HepG2 (cell line): ENCODE measurements around the gene GPR137. TPM values are rescaled to one million over a fixed set of nuclear protein-coding genes. Genes with fewer than 3 reads are reported as not detected.
A peak's percentile ranks its signal among the peaks of the same experiment; 100 is the strongest.

Experiments used
- EEA1 ChIP-seq: sonication (generic); formaldehyde crosslinking; IDR thresholded peaks from 2 replicates; pipeline ENCODE4 v1.5.1; 2020; ENCODE audit warnings: mild to moderate bottlenecking, missing genetic modification reagents, borderline replicate concordance
- MAFG ChIP-seq: sonication (generic); formaldehyde crosslinking; IDR thresholded peaks from 2 replicates; pipeline ENCODE4 v1.5.1; 2020; ENCODE audit warnings: mild to moderate bottlenecking, missing genetic modification reagents
- MTF1 ChIP-seq: sonication (generic); formaldehyde crosslinking; IDR thresholded peaks from 2 replicates; pipeline ENCODE4 v1.5.0; 2020; ENCODE audit warnings: missing genetic modification reagents
- NFE2 ChIP-seq: sonication (generic); formaldehyde crosslinking; IDR thresholded peaks from 2 replicates; pipeline ENCODE4 v1.4.0; 2020; ENCODE audit warnings: missing genetic modification reagents
- PITX1 ChIP-seq: sonication (generic); formaldehyde crosslinking; IDR thresholded peaks from 2 replicates; pipeline ENCODE4 v1.5.1; 2020; ENCODE audit warnings: mild to moderate bottlenecking, missing genetic modification reagents
- SOX6 ChIP-seq, 2 experiments: fragments of 450-650 bp in 1 of 2; sonication (generic) in 1 of 2; formaldehyde crosslinking in 1 of 2; IDR thresholded peaks; 2 replicates each; pipeline versions ENCODE4 v1.4.0 to v1.6.1; 2017 to 2020; ENCODE audit warnings: antibody characterized with exemption in 1 of 2, mild to moderate bottlenecking in 1 of 2, missing genetic modification reagents in 1 of 2
- TBP ChIP-seq: sonication (generic); formaldehyde crosslinking; IDR thresholded peaks from 2 replicates; pipeline ENCODE4 v1.5.0; 2020; ENCODE audit warnings: missing genetic modification reagents
- ZNF138 ChIP-seq: sonication (generic); formaldehyde crosslinking; IDR thresholded peaks from 2 replicates; pipeline ENCODE4 v1.5.0; 2020; ENCODE audit warnings: mild to moderate bottlenecking, low read depth, missing genetic modification reagents
- ZNF207 ChIP-seq: fragments of 450-650 bp; IDR thresholded peaks from 2 replicates; pipeline ENCODE4 v1.6.1; 2016; ENCODE audit warnings: antibody characterized with exemption, borderline replicate concordance
- ZNF451 ChIP-seq: sonication (generic); formaldehyde crosslinking; IDR thresholded peaks from 2 replicates; pipeline ENCODE4 v1.5.0; 2020; ENCODE audit warnings: mild to moderate bottlenecking, missing genetic modification reagents
- ZNF460 ChIP-seq: sonication (generic); formaldehyde crosslinking; IDR thresholded peaks from 2 replicates; pipeline ENCODE4 v1.5.1; 2020; ENCODE audit warnings: missing genetic modification reagents, mild to moderate bottlenecking, borderline replicate concordance
- polyA plus RNA-seq, 8 experiments: library from polyadenylated mRNA; depleted of rRNA in 3 of 8; stranded (reverse) in 7 of 8; unstranded in 1 of 8; fragments of >200 nt; fragmentation: Illumina TruSeq in 4 of 8; extraction: Trizol in 4 of 8; gene quantifications; 2 replicates each; pipeline versions ENCODE4 v1.2.1 to v1.2.3, GENCODE V29; 2011 to 2016; ENCODE audit warnings: low read depth in 4 of 8, missing spikeins in 1 of 8, mixed read lengths in 1 of 8; ENCODE audit not compliant: insufficient read depth in 1 of 8
- total RNA-seq, 5 experiments: library from RNA; depleted of rRNA; stranded (reverse); fragments of >200 nt; fragmentation: Illumina TruSeq; extraction: Trizol; gene quantifications; 2 replicates each; pipeline ENCODE4 v1.2.3, GENCODE V29; 2016; ENCODE audit warnings: low read depth in 1 of 5
- TF ChIP-seq, protein P1 (sequence below), 2 experiments: sonication (generic) in 1 of 2; formaldehyde crosslinking in 1 of 2; IDR thresholded peaks; 2 replicates each; pipeline versions ENCODE4 v1.4.0 to v1.6.1; 2016 to 2020; ENCODE audit warnings: borderline replicate concordance in 1 of 2, low read depth in 1 of 2, mild to moderate bottlenecking in 1 of 2, missing genetic modification reagents in 1 of 2
- TF ChIP-seq, protein P2 (sequence below): sonication (generic); formaldehyde crosslinking; IDR thresholded peaks from 2 replicates; pipeline ENCODE4 v1.4.0; 2020; ENCODE audit warnings: mild to moderate bottlenecking, missing genetic modification reagents

The GPR137 gene
- total and polyA plus RNA-seq, 2 of the 13 experiments (the other 11 are each of a cell fraction or from before 2014, with no cell fraction given) = 8.5 to 13.2 TPM

DNA sequence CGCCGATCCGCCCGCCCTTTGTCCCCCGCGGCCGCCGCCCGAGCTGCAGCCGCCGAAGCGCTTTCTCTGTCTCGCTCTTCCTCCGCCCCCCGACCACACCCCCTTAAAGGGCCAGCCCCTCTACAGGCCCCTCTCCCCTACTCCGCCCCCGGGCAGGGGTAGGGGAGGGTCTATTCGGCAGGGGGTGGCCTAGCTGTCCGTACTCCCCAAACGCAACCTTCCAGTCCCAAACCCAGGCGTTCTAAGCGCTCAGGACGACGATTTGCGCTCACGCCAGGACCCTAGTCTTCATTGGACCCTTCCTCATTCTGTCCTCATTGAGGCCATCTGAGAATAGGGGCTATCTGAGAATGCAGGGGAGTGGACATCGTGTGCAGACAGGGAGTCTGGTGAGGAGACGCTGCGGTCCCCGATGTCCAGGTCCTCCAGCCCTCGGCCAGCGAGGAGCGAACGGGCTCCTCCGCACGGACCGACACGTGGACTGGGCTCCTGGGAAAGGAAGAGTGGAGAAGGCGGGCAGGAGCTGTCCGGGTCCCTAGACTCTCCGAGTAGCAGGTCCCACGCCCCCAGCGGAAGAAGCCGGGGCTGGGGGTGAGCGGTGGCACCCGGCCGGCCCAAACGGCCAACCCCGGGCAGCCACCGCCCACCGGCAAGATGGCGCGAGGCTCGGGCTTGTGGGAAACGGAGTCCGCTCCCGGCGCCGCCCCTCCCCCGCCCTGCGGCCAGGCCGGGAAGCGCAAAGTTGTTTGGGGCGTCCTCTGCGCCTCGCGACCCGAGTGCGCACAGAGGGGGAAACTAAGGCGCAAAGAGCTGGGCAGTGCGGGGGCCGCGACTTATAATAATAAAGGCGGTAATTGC lies 38.5 kb upstream of the GPR137 start, which contains the start of gene PPP1R14B (continued):
- TF ChIP-seq ZNF460 (CRISPR knock-in tag) (no peak), ZNF451 (CRISPR knock-in tag) (no peak; the same call in 1 of the 2 replicates), ZNF138 (CRISPR knock-in tag) (peak; percentile 66; the same call in 1 of the 2 replicates), ZNF207 (no peak), NFE2 (CRISPR knock-in tag) (no peak), PITX1 (no peak; the same call in 1 of the 2 replicates), SOX6 (IDR thresholded peaks at IDR 0.05) (no peak), SOX6 (CRISPR knock-in tag; IDR thresholded peaks at IDR 0.05) (no peak; the same call in 1 of the 2 replicates), MAFG (no peak), TBP (no peak), MTF1 (CRISPR knock-in tag) (no peak), EEA1 (0 out of 2 replicates have a peak, but pooled peaks have one; percentile 29)
- TF ChIP-seq, protein P1, sequence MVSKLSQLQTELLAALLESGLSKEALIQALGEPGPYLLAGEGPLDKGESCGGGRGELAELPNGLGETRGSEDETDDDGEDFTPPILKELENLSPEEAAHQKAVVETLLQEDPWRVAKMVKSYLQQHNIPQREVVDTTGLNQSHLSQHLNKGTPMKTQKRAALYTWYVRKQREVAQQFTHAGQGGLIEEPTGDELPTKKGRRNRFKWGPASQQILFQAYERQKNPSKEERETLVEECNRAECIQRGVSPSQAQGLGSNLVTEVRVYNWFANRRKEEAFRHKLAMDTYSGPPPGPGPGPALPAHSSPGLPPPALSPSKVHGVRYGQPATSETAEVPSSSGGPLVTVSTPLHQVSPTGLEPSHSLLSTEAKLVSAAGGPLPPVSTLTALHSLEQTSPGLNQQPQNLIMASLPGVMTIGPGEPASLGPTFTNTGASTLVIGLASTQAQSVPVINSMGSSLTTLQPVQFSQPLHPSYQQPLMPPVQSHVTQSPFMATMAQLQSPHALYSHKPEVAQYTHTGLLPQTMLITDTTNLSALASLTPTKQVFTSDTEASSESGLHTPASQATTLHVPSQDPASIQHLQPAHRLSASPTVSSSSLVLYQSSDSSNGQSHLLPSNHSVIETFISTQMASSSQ (IDR thresholded peaks at IDR 0.05; ENCODE audit: low read depth) = no peak
- TF ChIP-seq, protein P1 (CRISPR knock-in tag; IDR thresholded peaks at IDR 0.05; ENCODE audit: borderline replicate concordance) = no peak
- TF ChIP-seq, protein P2, sequence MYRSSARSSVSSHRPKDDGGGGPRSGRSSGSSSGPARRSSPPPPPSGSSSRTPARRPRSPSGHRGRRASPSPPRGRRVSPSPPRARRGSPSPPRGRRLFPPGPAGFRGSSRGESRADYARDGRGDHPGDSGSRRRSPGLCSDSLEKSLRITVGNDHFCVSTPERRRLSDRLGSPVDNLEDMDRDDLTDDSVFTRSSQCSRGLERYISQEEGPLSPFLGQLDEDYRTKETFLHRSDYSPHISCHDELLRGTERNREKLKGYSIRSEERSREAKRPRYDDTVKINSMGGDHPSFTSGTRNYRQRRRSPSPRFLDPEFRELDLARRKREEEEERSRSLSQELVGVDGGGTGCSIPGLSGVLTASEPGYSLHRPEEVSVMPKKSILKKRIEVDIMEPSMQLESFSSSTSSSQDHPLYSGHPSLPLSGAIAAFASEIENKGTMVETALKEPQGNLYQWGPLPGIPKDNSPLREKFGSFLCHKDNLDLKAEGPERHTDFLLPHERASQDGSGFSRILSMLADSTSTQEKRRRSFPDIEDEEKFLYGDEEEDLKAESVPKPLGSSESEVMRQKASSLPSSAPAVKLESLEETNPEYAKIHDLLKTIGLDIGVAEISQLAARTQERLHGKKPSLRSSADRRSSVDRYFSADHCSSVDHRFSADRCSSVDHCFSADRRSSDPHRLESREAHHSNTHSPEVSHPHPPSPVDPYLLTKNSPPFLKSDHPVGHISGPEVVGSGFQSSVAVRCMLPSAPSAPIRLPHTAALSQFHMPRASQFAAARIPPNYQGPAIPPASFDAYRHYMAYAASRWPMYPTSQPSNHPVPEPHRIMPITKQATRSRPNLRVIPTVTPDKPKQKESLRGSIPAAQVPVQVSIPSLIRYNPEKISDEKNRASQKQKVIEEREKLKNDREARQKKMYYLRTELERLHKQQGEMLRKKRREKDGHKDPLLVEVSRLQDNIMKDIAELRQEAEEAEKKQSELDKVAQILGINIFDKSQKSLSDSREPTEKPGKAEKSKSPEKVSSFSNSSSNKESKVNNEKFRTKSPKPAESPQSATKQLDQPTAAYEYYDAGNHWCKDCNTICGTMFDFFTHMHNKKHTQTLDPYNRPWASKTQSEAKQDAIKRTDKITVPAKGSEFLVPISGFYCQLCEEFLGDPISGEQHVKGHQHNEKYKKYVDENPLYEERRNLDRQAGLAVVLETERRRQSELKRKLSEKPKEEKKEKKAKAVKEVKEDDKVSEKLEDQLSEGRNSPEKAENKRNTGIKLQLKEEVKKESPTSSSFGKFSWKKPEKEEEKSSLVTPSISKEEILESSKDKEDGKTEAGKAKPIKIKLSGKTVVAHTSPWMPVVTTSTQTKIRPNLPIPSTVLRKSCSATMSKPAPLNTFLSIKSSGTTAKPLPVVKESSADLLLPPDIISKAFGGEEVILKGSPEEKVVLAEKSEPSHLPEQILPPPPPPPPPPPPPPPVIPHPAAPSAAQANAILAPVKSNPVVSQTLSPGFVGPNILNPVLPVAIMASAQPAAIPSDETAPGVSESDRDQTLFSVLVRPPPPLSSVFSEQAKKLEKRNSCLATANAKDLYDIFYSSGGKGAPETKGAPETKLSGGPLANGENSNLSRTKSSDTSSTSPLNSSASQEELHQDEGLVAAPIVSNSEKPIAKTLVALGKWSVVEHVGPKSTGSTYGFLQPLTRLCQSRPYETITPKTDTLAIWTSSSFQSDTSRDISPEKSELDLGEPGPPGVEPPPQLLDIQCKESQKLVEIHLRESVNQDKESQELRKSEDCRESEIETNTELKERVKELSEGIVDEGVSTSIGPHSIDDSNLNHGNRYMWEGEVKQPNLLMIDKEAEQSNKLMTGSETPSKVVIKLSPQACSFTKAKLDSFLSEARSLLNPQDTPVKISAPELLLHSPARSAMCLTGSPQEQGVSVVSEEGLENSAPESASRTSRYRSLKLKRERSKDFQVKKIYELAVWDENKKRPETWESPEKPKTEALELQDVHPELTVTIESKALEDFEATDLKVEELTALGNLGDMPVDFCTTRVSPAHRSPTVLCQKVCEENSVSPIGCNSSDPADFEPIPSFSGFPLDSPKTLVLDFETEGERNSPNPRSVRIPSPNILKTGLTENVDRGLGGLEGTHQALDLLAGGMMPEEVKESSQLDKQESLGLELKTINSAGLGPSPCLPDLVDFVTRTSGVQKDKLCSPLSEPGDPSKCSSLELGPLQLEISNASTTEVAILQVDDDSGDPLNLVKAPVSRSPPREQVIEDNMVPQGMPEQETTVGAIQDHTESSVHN = no peak
